Gastroesophageal sphincter (tissue), 3 donors: ENCODE data around the gene STK32C.

Source experiments
- EP300 ChIP-seq: sonication (generic); formaldehyde crosslinking; IDR thresholded peaks from one replicate; pipeline ENCODE4 v1.6.1; 2017; ENCODE audit warnings: antibody characterized with exemption, mild to moderate bottlenecking
- TF ChIP-seq, protein P1 (sequence below), 4 experiments: fragments of 200-600 bp in 2 of 4; fragments of 450-650 bp in 2 of 4; sonication (generic) in 1 of 4; IDR thresholded peaks; one replicate each; pipeline ENCODE4 v1.5.1; 2017 to 2019; ENCODE audit warnings: antibody characterized with exemption in 4 of 4, mild to moderate bottlenecking in 2 of 4, moderate library complexity in 2 of 4

DNA sequence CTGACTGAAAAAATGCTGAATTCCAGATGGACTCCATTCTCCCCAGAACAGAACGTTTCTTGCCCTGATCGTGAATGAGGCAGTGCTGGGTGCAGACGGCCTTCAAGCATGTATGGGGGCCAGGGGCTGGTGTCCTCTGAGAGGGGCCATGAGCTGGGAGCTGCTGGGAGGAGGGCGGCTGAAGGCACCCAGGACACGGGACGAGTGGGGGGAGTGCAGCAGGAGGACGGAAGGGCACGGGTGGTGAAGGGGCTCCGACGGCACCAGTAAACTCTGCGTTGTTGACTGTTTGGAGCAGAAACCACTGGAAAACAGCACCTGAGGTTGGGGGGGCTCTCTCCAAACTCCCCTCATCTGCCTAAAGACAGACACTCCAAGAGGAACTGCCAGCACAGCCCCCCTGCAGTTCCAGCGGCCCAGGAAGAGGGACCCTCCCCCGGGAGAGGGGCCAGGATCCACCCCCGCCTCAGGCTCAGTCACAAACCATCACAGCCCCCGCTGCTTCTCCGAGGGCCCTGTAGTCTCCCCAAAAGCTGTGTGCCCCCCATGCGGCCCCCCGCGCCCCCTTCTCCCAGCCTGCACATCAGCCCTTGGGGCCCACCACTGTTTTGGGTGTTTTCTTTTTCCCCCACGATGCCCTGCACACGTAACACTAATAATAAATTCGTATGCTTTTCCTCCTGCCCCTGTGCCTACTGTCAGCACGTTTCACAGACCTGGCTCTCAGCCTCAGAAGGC is 65.5 kb downstream of the STK32C start:
- TF ChIP-seq, protein P1, sequence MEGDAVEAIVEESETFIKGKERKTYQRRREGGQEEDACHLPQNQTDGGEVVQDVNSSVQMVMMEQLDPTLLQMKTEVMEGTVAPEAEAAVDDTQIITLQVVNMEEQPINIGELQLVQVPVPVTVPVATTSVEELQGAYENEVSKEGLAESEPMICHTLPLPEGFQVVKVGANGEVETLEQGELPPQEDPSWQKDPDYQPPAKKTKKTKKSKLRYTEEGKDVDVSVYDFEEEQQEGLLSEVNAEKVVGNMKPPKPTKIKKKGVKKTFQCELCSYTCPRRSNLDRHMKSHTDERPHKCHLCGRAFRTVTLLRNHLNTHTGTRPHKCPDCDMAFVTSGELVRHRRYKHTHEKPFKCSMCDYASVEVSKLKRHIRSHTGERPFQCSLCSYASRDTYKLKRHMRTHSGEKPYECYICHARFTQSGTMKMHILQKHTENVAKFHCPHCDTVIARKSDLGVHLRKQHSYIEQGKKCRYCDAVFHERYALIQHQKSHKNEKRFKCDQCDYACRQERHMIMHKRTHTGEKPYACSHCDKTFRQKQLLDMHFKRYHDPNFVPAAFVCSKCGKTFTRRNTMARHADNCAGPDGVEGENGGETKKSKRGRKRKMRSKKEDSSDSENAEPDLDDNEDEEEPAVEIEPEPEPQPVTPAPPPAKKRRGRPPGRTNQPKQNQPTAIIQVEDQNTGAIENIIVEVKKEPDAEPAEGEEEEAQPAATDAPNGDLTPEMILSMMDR (IDR thresholded peaks at IDR 0.05), result no peak
- TF ChIP-seq EP300, result no peak
